ENCODE data around the gene EPAS1. TPM values are rescaled to one million over a fixed set of nuclear protein-coding genes. Genes with fewer than 3 reads are reported as not detected.

The EPAS1 gene
- total and polyA plus RNA-seq, 2 of the 13 experiments (the other 11 are each of a cell fraction or from before 2014, with no cell fraction given), result 47.1 to 182 TPM

DNA sequence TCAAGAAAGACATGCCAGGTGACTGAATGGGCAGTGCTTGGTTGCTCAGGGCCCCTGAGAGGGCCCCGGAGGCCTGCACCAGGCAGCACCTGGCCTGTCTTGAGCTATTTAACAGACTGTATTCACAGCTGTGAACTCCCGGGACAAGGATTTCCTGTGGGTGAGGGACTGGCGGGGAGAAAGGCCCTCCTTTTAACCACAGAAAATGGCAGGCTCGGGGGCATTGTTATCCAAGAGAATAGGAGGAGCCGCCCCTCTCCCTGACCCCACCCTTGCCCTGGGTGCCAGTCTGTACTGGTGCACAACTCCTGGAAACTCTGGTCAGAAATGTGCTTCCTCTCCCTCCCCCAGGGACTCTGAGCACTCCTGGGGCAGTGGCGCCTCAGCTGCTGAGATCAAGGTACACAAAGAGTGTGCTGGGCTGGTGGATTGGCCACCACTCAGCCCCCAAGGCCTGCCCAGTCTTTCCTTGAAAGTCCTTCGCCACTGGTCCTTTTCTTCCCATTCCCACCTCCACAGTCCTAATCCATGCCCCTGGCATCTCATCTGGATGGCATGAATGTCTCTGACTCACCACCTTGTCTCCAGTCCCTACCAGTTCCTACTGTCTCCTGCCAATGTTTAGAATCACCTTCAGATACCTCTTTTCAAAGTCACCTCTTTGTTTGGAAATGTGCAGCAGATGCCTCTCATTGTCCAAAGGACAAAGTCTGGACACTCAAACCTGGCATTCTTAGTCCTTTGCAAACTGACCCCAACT, 19.6 kb upstream of the EPAS1 start (continued):
- TF ChIP-seq ZNF883 (CRISPR knock-in tag; IDR thresholded peaks at IDR 0.05; ENCODE audit: not compliant biosample characterization), result no peak
- no peak for TF ChIP-seq ZNF264 (CRISPR knock-in tag; IDR thresholded peaks at IDR 0.05)
- TF ChIP-seq ZNF567 (CRISPR knock-in tag; IDR thresholded peaks at IDR 0.05; ENCODE audit: borderline replicate concordance), result 0 out of 2 replicates have a peak, but pooled peaks have one; percentile 48
- 0 out of 2 replicates have a peak, but pooled peaks have one; percentile 29 for TF ChIP-seq ZNF605 (CRISPR knock-in tag; IDR thresholded peaks at IDR 0.05)
- TF ChIP-seq KLF11 (CRISPR knock-in tag; IDR thresholded peaks at IDR 0.05), result no peak
- TF ChIP-seq CHD4 (IDR thresholded peaks at IDR 0.05; ENCODE audit: borderline replicate concordance, low read length), result no peak
- no peak for TF ChIP-seq NR2F1 (CRISPR knock-in tag; IDR thresholded peaks at IDR 0.05)
- TF ChIP-seq HDAC6 (IDR thresholded peaks at IDR 0.05; ENCODE audit: low read depth, low read length), result no peak
- no peak for TF ChIP-seq SNAPC5 (CRISPR knock-in tag; IDR thresholded peaks at IDR 0.05; ENCODE audit: borderline replicate concordance)
- TF ChIP-seq KMT2B (CRISPR knock-in tag; IDR thresholded peaks at IDR 0.05), result no peak
- no peak for TF ChIP-seq MEIS2 (CRISPR knock-in tag; IDR thresholded peaks at IDR 0.05)
- TF ChIP-seq ZNF703 (CRISPR knock-in tag; IDR thresholded peaks at IDR 0.05; ENCODE audit: borderline replicate concordance), result no peak
- TF ChIP-seq ZNF724P (CRISPR knock-in tag; IDR thresholded peaks at IDR 0.05; ENCODE audit: borderline replicate concordance), result no peak
- no peak for TF ChIP-seq ZNF615 (CRISPR knock-in tag; IDR thresholded peaks at IDR 0.05; ENCODE audit: borderline replicate concordance)
- TF ChIP-seq BCL3 (CRISPR knock-in tag; IDR thresholded peaks at IDR 0.05), result no peak
- TF ChIP-seq, protein P1, sequence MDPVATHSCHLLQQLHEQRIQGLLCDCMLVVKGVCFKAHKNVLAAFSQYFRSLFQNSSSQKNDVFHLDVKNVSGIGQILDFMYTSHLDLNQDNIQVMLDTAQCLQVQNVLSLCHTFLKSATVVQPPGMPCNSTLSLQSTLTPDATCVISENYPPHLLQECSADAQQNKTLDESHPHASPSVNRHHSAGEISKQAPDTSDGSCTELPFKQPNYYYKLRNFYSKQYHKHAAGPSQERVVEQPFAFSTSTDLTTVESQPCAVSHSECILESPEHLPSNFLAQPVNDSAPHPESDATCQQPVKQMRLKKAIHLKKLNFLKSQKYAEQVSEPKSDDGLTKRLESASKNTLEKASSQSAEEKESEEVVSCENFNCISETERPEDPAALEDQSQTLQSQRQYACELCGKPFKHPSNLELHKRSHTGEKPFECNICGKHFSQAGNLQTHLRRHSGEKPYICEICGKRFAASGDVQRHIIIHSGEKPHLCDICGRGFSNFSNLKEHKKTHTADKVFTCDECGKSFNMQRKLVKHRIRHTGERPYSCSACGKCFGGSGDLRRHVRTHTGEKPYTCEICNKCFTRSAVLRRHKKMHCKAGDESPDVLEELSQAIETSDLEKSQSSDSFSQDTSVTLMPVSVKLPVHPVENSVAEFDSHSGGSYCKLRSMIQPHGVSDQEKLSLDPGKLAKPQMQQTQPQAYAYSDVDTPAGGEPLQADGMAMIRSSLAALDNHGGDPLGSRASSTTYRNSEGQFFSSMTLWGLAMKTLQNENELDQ (CRISPR knock-in tag; IDR thresholded peaks at IDR 0.05; ENCODE audit: borderline replicate concordance), result no peak
- TF ChIP-seq SIN3A (IDR thresholded peaks at IDR 0.05; ENCODE audit: borderline replicate concordance, low read depth, low read length), result no peak
- TF ChIP-seq, protein P2, sequence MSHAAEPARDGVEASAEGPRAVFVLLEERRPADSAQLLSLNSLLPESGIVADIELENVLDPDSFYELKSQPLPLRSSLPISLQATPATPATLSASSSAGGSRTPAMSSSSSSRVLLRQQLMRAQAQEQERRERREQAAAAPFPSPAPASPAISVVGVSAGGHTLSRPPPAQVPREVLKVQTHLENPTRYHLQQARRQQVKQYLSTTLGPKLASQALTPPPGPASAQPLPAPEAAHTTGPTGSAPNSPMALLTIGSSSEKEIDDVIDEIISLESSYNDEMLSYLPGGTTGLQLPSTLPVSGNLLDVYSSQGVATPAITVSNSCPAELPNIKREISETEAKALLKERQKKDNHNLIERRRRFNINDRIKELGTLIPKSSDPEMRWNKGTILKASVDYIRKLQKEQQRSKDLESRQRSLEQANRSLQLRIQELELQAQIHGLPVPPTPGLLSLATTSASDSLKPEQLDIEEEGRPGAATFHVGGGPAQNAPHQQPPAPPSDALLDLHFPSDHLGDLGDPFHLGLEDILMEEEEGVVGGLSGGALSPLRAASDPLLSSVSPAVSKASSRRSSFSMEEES (CRISPR knock-in tag; IDR thresholded peaks at IDR 0.05), result no peak
- TF ChIP-seq ZNF44 (CRISPR knock-in tag; IDR thresholded peaks at IDR 0.05), result no peak
- no peak for TF ChIP-seq ZBTB7B (CRISPR knock-in tag; IDR thresholded peaks at IDR 0.05)
- TF ChIP-seq LCORL (IDR thresholded peaks at IDR 0.05), result no peak
- TF ChIP-seq LCORL (CRISPR knock-in tag; IDR thresholded peaks at IDR 0.05), result 0 out of 2 replicates have a peak, but pooled peaks have one; percentile 20
- no peak for TF ChIP-seq ZNF557 (CRISPR knock-in tag; IDR thresholded peaks at IDR 0.05)
- TF ChIP-seq JDP2 (CRISPR knock-in tag; IDR thresholded peaks at IDR 0.05; ENCODE audit: borderline replicate concordance), result no peak
